ENCODE data around the gene AK5. TPM values are rescaled to one million over a fixed set of nuclear protein-coding genes. Genes with fewer than 3 reads are reported as not detected.

Gene AK5
- total RNA-seq, 1 donor from 2014 or later, result 0.51 TPM

DNA sequence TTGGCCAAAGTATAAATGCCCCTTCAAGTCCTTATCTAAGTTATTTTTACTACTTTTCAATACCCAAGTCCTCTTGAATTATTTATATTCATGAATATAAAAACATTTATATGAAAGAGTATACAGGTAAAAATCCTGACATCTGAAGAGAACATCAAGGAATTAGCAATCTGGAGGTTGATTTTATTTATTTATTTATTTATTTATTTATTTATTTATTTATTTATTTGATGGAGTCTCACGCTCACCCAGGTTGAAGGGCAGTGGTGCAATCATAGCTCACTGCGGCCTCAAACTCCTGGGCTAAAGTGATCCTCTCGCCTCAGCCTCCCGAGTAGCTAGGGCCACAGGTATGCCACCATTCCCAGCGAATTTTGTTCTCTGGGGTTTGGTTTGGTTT lies 307.4 kb downstream of the AK5 start:
- ATAC-seq (no peak), DNase-seq (ENCODE audit: missing footprints) (no peak)
- intact Hi-C loops (cut with DNase I), result loop anchor here (10.0 kb wide), 1 partner anchor 96 kb away; the partner anchor contains the start of gene ZZZ3

DNA sequence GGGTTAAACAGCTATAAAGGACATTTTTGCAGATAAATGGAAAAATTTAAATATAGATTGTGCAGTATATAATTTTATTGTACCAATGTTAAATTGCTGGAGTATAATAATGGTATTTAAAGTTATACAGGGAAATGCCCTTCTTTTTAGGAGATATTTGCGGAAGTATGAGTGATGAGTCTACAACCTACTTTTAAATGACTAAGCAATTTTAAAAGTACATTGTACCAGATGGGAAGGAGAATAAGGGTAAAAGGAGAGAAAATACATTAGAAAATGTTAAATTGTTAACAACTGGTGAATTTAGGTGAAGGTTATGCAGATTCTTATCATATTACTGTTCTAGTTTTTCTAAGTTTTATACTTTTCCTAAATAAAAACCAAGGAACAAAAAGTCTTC lies 308.8 kb downstream of the AK5 start:
- intact Hi-C loops (cut with DNase I), result no loop called here
- no peak for DNase-seq (ENCODE audit: missing footprints)
- ATAC-seq, result no peak

DNA sequence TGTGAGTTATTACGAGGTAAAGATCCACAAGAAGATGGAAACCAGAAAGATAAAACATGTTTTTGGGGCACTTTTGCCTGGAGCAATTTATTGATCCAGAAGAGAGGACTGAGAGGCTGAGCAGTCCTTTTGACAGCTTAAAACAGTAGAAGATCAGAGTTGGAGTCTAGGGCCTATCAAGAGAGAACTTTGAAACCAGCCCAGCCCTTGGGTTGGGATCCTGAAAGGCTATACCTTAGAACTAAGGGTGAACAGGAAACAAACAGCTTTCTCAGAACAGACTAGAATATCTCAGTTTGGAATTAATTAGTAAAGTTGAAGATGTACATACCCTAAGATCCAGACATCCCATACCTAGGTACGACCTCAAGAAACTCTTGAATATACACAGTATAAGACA lies 311.1 kb downstream of the AK5 start:
- intact Hi-C loops (cut with DNase I), result no loop called here
- ATAC-seq (no peak), DNase-seq (ENCODE audit: missing footprints) (no peak)

DNA sequence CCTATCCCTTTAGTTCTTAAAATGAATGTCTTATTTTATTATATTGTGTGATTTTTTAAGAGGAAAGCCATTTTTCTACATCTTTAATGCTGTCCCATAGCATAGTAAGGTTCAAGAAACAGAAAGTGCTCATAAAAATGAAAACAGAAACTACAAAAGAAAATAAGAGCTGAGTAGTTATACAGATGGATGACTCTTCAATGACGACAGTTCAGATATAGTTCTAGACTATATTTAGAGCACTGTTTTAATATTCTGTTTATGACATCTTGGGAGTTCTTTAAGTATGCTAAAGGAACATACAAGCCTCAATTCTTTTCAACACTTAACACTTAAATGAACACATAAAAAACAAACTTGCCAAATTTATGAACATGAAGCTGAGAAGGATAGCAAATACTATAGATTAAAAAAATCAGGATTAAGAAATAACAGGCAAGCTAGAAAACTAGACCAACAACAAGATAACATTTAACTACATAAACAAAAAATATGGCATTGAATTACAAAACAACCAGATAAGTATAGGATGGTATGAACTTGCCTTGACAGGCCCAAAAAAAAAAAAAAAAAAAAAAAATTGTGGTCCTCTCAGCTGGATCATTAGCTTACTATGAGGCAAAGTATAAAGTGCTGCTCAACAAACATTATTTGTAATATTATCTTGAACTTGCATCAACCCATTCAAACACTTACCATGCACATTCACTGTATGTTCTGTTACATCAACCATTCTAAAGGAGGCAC lies 312.7 kb downstream of the AK5 start:
- ATAC-seq, result no peak
- intact Hi-C loops (cut with DNase I), result no loop called here
- DNase-seq (ENCODE audit: missing footprints), result no peak

DNA sequence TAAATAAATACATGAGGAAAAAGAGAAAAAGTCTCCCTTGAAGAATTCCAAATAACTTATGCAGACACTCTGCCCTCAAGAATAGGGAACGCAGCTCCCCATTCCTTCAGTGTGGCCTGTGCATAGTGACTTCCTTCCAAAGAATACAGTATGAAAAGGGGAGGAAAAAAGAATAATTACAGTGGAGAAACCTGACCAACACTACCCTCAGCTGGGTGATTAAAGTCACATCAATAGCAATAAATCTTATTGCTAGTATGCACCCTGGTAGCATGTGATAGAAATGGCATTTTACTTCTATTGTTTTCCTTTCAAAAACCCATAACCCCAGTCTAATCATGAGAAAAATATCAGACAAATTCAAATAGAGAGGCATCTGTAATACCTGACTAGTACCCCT lies 315.5 kb downstream of the AK5 start:
- intact Hi-C loops (cut with DNase I), result no loop called here
- no peak for DNase-seq (ENCODE audit: missing footprints)
- no peak for ATAC-seq

DNA sequence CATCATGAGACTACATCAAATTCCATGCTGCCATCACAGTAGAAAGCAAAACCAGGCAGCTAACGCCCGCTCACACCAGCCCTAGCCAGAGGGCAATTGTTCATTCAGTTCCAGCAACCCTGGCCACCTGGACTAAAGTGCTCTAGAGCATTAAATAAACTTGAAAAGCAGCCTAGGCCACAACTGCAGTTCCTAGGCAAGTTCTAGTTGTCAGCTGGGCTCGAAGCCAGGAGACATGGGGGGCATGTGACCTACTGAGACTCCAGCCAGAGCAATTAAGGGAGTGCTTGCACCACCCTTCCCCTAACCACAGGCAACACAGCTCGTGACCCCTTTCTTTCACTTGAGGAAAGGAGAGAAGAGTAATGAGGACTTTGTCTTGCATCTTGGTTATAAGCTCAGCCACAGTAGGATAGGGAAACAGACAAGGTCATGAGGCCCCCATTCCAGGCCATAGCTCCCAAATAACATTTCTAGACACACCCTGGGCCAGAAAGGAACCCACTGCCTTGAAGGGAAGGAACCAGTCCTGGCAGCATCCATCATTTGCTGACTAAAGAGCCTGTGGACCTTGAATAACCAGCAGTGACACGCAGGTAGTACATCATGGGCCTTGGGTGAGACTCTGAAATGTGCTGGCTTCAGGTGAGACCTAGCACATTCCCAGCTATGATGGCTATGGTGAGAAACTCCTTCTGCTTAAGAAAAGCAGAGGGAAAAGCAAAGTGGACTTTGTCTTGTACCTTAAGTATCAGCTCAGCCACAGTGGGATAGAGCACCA lies 323.6 kb downstream of the AK5 start:
- DNase-seq (ENCODE audit: missing footprints) (peak; percentile 74), ATAC-seq (peak; percentile 81)
- intact Hi-C loops (cut with DNase I), result no loop called here

DNA sequence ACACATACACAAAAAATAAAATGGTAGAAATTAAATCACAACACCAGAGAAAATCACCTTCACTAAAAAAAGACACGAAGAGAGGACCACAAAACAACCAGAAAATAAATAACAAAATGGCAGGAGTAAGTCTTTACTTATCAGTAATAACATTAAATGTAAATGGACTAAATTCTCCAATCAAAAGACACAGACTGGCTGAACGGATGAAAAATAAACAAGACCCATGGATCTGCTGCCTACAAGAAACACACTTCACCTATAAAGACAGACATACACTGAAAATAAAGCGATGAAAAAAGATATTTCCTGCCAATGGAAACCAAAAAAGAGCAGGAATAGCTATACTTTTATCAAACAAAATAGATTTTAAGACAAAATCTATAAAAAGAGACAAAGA lies 327.1 kb downstream of the AK5 start:
- no peak for DNase-seq (ENCODE audit: missing footprints)
- ATAC-seq, result no peak
- intact Hi-C loops (cut with DNase I), result no loop called here

Other genes with a start within 250 kb of the AK5 start
- 29.4 TPM for gene PIGK, start 62.6 kb upstream of the AK5 start, total RNA-seq

Measured in Right ventricle myocardium inferior (tissue), 1 donor.